OCI-LY1 (cell line): ENCODE results near the gene KAT6B.

Source experiments
- CTCF ChIP-seq: fragments of 200-600 bp; sonication (generic), shearing (Covaris generic); IDR thresholded peaks from 2 replicates; pipeline ENCODE4 v1.5.1; 2017; ENCODE audit warnings: mild to moderate bottlenecking, antibody characterized with exemption, low read length, moderate library complexity, mixed read lengths
- EZH2 ChIP-seq: fragments of 200-600 bp; sonication (generic), shearing (Covaris generic); IDR thresholded peaks from 2 replicates; pipeline ENCODE4 v1.8.0; 2017; ENCODE audit warnings: borderline replicate concordance, mixed run types, mild to moderate bottlenecking, antibody characterized with exemption, low read length, moderate library complexity, mixed read lengths

GRCh38 chr10:74995806-74996205, 169.4 kb downstream of the KAT6B start:
- no peak for TF ChIP-seq CTCF
- TF ChIP-seq EZH2: no peak
